Omental fat pad (tissue), 4 donors: Measurements from ENCODE around the gene SMG6. TPM values are rescaled to one million over a fixed set of nuclear protein-coding genes. Genes with fewer than 3 reads are reported as not detected.
A peak's percentile ranks its signal among the peaks of the same experiment; 100 is the strongest.

Experiments
- ATAC-seq: fragments of 150-250 bp; one replicate; pipeline ENCODE4 v1.9.1; 2016; ENCODE audit warnings: mild to moderate bottlenecking, moderate library complexity; ENCODE audit not compliant: low FRiP score
- DNase-seq: peaks from one replicate; pipeline ENCODE4 v3.0.0-alpha.2; 2019; ENCODE audit warnings: low spot score
- total RNA-seq, 4 donors: library from RNA; depleted of rRNA; stranded (reverse); fragments of >200 nt; gene quantifications; one replicate each; pipeline ENCODE4 v1.1.0, GENCODE V29; 2016
- TF ChIP-seq, protein P1 (sequence below), 3 donors: fragments of 450-650 bp; IDR thresholded peaks; one replicate each; pipeline ENCODE4 v1.5.1; 2016 to 2017; ENCODE audit warnings: antibody characterized with exemption in 3 of 3, mild to moderate bottlenecking in 3 of 3, moderate library complexity in 2 of 3

Gene SMG6
- total RNA-seq, 4 donors from 2014 or later, result 19.1 to 36.1 (median 25.1) TPM

GRCh38 chr17:2250140-2251095 lies 53.2 kb downstream of the SMG6 start:
- ATAC-seq, result peak; percentile 46
- TF ChIP-seq, protein P1, sequence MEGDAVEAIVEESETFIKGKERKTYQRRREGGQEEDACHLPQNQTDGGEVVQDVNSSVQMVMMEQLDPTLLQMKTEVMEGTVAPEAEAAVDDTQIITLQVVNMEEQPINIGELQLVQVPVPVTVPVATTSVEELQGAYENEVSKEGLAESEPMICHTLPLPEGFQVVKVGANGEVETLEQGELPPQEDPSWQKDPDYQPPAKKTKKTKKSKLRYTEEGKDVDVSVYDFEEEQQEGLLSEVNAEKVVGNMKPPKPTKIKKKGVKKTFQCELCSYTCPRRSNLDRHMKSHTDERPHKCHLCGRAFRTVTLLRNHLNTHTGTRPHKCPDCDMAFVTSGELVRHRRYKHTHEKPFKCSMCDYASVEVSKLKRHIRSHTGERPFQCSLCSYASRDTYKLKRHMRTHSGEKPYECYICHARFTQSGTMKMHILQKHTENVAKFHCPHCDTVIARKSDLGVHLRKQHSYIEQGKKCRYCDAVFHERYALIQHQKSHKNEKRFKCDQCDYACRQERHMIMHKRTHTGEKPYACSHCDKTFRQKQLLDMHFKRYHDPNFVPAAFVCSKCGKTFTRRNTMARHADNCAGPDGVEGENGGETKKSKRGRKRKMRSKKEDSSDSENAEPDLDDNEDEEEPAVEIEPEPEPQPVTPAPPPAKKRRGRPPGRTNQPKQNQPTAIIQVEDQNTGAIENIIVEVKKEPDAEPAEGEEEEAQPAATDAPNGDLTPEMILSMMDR (IDR thresholded peaks at IDR 0.05), result no peak

DNA sequence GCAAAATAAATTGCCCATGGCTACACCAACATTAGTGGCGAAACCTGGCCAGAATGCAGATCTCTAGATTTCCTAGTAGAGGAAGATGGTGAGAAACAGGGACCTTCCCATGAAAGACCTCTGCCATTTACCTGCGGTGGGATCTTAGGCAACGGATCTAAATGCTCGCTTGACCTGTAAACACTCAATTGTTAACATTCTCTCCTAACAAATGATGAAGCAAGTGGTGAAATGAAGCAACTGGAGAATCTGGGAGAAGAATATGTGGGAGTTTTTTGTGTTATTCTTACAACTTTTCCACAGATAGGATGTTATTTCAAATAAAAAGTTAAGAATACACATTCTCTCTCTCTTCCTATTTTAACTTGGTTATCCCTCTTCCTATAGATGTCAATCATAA lies 56.6 kb downstream of the SMG6 start:
- TF ChIP-seq, protein P1 (IDR thresholded peaks at IDR 0.05), result no peak
- DNase-seq (no peak), ATAC-seq (no peak)

More at GRCh38 chr17:2250140-2251095, 53.2 kb downstream of the SMG6 start:
- DNase-seq, result no peak

GRCh38 chr17:2244545-2245525 lies 58.8 kb downstream of the SMG6 start:
- TF ChIP-seq, protein P1 (IDR thresholded peaks at IDR 0.05), result peak in 2 of 3 donors; percentile 57 to 98
- ATAC-seq, result peak; percentile 83
- peak; percentile 77 for DNase-seq

GRCh38 chr17:2243953-2244352 lies 59.6 kb downstream of the SMG6 start:
- ATAC-seq (no peak), DNase-seq (no peak)

DNA sequence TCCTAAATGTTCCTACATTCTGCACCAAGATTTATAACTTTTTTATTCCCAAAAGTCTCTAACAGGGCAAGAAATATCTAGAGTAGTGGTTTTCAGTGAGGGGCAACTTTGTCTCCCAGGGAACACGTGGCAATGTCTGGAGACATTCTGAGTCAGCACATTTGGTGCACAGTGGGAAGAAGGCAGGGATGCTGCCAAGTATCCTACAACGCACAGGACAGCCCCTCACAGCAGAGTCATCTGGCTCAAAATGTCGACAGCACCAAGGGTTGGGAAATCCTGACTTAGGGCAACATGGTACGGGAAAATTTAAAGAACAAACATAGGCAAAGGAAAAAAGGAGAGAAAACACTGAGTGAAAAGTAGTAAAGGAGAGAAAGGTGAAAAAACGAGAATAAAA lies 61.8 kb downstream of the SMG6 start:
- TF ChIP-seq, protein P1 (IDR thresholded peaks at IDR 0.05), result no peak
- DNase-seq (no peak), ATAC-seq (no peak)

More at GRCh38 chr17:2243953-2244352, 59.6 kb downstream of the SMG6 start:
- TF ChIP-seq, protein P1 (IDR thresholded peaks at IDR 0.05), result no peak

- DNase-seq, result no peak
- ATAC-seq, result no peak
- TF ChIP-seq, protein P1 (IDR thresholded peaks at IDR 0.05), result no peak
Observed at GRCh38 chr17:2240541-2240940, 63.0 kb downstream of the SMG6 start.
